DMS114 treated with DMSO at 0.1 percent for 48 hours (cell line): ENCODE data around the gene CELSR1.
"Not testable (repeated sequence)": the region's sequence is repeated elsewhere in the genome, so short reads cannot be mapped to it uniquely, and the experiment has no call there.

Experiments
- DNase-seq: peaks from one replicate; lab custom pipeline; 2025; ENCODE audit not compliant: unreplicated experiment; lab: John Stamatoyannopoulos, UW

CELSR1 gene

DNA sequence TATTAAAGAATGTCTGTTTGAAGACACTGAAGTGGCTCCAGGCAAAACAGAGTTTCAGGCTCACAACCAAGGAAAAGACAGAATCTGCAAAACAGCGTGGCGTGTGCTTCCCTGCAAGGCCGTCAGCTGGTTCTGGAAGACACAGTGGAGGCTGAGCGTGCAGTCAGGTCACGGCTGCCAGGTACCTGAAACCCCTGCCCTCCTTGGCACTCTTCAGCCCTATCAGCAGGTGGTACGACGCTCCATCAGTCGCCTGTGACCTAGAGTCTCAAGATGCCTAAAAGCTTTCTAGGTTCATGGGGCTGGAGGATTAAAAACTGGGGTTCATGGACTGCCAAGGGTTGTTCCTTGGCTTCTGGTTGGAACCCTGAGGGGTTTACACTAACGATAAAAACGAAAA, 136.1 kb downstream of the CELSR1 start:
- no peak for DNase-seq

- DNase-seq = no peak
Observed at GRCh38 chr22:46399251-46400024, 138.0 kb downstream of the CELSR1 start.

DNA sequence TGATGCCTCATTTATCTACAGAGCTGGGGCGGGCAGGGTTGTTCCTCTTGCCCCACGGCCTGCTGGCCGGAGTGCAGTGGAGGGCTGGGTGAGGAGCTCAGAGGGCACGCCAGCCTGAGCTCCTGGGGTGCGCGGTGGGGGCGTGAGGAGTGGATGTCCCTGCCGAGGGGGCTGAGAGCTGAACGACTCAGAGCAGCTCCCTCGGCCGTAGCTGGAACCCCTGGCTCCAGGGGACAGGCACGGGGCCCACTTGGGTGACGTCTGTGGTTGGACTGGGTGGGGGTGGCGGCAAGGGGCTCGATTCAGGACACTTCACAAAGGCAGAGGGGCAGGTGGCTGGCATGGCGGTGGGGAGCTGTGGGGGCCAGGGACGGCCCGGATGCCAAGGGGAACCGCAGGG, 139.5 kb downstream of the CELSR1 start:
- no peak for DNase-seq

- no peak for DNase-seq
Observed at GRCh38 chr22:46397514-46397913, 139.9 kb downstream of the CELSR1 start.

DNA sequence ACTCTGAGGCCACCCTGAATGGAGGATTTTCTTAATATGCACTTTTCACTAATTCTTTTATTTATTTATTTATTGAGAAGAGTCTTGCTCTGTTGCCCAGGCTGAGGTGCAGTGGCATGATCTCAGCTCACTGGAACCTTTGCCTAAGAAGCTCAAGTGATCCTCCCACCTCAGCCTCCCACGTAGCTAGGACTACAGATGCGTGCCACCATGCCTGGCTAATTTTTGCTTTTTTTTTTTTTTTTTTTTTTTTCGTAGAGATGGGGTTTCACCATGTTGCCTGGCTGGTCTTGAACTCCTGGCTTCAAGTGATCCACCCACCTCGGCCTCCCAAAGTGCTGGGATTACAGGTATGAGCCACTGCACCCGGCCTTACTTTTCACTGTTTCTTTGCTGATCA, 140.4 kb downstream of the CELSR1 start:
- not testable (repeated sequence) for DNase-seq

DNA sequence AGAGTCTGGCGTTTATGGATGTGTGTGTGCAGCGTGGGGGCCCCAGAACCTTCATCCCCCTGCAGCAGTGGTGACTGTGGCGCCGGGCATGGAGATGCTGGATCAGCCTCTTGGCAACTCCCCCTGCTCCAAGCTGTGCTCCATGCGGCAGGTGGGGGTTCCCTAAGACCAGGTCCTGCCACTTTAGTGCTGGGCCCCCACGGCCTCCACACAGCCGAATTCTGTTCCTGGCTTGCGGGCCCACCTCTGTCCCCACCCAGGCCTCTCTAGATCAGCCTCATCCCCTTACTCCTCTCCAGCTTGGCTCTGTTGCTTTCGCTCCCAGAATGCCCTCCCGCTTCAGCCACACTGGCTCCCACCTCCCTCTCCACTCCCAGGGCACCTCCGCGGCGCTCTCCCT, 142.3 kb downstream of the CELSR1 start:
- no peak for DNase-seq

GRCh38 chr22:46394622-46395021, 142.8 kb downstream of the CELSR1 start:
- no peak for DNase-seq

DNA sequence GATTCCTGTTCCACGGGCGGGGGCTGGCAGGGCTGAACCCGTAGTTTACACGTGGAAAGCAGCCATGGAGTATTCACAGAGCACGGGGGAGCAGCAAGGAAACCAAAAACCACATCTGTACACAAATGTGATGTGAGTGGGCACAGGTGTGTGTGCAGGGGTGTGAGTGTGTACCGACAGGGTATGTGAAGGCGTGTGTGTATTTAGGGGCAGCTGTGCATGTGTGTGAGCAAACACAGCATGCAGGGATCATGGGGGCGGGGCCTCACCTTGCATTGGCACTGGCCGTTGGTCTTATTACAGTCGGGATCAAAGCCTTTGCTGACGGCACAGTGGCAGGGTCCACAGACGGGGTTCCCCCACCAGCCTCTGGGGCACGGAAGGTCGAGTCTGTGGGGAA, 143.5 kb downstream of the CELSR1 start:
- no peak for DNase-seq

DNA sequence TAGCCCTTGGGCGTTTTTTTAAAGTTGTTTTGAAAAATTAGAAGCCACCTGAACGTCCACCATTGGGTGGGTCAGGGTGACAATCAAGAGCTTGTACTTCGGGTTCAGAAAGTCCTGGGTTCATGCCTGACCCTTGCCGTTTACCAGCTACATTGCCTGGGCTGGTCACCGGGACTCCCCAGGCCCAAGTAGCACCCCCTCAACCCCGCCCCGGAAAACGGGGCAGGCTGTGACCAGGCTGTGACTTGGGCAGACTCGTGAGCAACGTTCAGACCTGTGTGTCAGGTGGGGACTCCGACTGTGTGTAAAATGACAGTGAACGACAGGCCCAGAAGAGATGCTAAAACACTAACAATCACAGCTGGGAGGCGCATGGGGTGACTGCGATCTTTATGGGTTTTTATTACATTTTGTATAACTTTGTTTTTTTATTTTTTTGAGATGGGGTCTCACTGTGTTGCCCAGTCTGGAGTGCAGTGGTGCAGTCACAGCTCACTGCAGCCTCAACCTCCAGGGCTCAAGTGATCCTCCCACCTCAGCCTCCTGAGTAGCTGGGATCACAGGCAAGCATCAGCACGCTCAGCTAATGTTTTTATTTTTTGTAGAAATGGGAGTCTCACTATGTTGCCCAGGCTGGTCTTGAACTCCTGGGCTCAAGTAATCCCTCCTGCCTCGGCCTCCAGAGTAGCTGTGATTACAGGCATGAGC, 145.1 kb downstream of the CELSR1 start:
- DNase-seq = no peak

DNA sequence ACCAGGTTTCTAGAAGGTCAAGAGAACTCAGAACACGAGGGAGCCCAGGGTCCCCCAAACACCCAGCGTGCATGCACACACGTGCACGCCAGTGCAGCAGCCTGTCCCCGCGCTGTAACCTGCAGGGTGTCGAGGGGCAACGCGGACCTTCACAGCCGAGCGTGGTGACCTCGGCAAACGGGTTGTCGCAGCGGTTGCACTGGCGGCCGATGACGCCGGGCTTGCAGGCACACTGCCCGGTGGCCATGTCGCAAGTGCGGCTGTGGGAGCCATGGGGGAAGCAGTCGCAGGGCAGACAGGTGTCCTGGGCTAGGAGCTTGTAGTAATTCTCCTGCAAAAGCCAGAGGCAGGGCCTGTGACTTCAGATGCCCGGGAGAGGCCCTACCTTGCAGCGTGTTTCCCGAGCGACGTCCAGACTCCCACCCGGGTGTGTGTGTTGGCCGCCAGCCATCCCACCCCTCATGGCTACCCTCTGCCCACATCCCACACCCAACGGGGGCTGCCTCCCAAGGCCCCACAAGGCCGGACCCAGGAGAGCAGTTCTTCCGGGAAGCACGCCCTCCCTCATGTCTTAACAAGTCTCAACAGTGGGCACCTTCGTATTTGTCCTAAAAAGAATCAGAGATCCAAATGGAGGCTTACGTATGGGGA, 145.8 kb downstream of the CELSR1 start:
- no peak for DNase-seq

GRCh38 chr22:46390652-46391301, 146.6 kb downstream of the CELSR1 start:
- DNase-seq = no peak

- no peak for DNase-seq
Observed at GRCh38 chr22:46390105-46390651, 147.2 kb downstream of the CELSR1 start.

- no peak for DNase-seq
Observed at GRCh38 chr22:46389081-46389480, 148.3 kb downstream of the CELSR1 start.

DNA sequence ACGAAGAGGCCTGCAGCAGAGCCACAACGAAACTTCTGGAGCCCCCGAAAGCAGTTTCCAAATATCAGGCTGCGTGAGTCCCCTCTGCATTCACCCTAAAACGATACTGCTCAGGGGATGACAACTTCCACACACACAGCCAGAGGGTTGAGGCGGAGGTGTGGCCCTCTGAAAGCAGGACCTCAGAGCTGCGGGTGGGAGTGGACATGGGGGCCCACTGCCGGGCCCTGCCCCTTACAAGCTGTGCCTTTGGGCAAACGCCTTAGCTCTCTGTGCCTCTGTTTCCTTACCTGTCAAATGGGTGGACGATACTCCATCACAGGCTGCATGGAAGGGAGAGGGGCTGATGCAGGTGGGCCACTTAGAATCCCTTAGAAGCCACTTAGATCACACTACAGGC, 148.8 kb downstream of the CELSR1 start:
- no peak for DNase-seq

- no peak for DNase-seq
Observed at GRCh38 chr22:46387748-46388147, 149.7 kb downstream of the CELSR1 start.

- no peak for DNase-seq
Observed at GRCh38 chr22:46386312-46386711, 151.1 kb downstream of the CELSR1 start.

GRCh38 chr22:46382524-46382923, 154.9 kb downstream of the CELSR1 start:
- no peak for DNase-seq

DNA sequence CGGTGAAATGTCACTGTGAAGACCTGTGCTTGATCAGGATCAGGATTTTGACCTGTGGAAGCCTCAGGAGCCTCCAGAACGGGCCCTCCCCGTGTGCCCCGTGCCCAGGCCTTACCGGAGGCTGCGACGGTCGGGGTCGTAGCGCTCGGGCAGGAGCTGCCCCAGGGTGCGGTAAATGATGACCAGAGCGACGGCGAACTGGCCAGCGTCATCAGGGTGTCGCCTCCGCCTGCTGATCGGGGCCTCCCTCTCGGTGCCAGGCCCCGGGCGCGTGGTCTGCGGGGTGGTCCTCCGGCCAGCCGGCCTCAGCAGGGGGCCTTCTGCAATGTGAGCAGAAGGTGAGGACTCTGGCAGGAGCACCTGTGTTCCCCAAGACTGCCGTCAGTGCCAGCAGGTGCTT, 155.7 kb downstream of the CELSR1 start:
- DNase-seq = no peak

GRCh38 chr22:46381142-46381541, 156.3 kb downstream of the CELSR1 start:
- DNase-seq = no peak

GRCh38 chr22:46380581-46380980, 156.8 kb downstream of the CELSR1 start:
- DNase-seq = no peak

DNA sequence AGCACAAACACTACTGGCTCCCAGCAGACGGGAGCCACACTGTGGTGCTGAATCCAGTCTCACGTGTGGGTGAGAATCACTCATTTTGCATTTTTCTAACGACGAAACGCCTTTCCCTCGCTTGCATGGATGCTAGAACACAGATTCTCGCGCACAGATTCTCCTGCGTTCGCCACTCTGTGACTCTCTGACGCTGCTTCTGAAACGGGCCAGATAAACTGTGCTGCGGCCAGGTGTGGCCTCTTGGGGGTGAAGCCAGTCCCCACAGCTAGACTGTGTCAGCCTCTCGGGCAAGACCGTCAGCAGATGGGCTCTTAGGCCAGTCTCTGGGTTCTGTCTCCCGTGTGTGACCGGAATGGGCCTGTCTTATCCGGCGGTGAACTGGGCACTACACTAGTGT, 157.4 kb downstream of the CELSR1 start:
- no peak for DNase-seq
